Bronchial epithelial cell (primary cell): ENCODE measurements around the gene JMJD1C. TPM values are rescaled to one million over a fixed set of nuclear protein-coding genes. Genes with fewer than 3 reads are reported as not detected.
A peak's percentile ranks its signal among the peaks of the same experiment; 100 is the strongest.

Experiments
- DNase-seq: peaks from one replicate; pipeline ENCODE4 v3.0.0-alpha.2; 2010; ENCODE audit warnings: low read depth
- FAIRE-seq: peaks from 2 replicates; lab custom pipeline; 2011; peaks lifted over from hg19 to GRCh38; lab: Jason Lieb, UNC
- H3K27me3 ChIP-seq: 2 replicates; pipeline ENCODE4 v1.5.1; 2011; ENCODE audit warnings: low read length; ENCODE audit not compliant: control insufficient read depth, insufficient read depth
- H3K36me3 ChIP-seq: 2 replicates; pipeline ENCODE4 v1.5.1; 2011; ENCODE audit warnings: low read length; ENCODE audit not compliant: control insufficient read depth, insufficient read depth
- H3K4me3 ChIP-seq: 2 replicates; pipeline ENCODE4 v1.5.1; 2011; ENCODE audit warnings: mild to moderate bottlenecking, low read depth, low read length, control low read depth
- CTCF ChIP-seq: IDR thresholded peaks from 2 replicates; pipeline ENCODE4 v1.5.1; 2011; ENCODE audit warnings: mild to moderate bottlenecking, moderate library complexity, low read length, control low read depth, inconsistent platforms; ENCODE audit not compliant: insufficient read depth, severe bottlenecking
- total RNA-seq: library from RNA; depleted of rRNA; stranded (reverse); fragments of >200 nt; gene quantifications from 2 replicates; pipeline ENCODE4 v1.2.1, GENCODE V29; 2014

The JMJD1C gene
- total RNA-seq, 1 donor from 2014 or later: 72.1 TPM

DNA sequence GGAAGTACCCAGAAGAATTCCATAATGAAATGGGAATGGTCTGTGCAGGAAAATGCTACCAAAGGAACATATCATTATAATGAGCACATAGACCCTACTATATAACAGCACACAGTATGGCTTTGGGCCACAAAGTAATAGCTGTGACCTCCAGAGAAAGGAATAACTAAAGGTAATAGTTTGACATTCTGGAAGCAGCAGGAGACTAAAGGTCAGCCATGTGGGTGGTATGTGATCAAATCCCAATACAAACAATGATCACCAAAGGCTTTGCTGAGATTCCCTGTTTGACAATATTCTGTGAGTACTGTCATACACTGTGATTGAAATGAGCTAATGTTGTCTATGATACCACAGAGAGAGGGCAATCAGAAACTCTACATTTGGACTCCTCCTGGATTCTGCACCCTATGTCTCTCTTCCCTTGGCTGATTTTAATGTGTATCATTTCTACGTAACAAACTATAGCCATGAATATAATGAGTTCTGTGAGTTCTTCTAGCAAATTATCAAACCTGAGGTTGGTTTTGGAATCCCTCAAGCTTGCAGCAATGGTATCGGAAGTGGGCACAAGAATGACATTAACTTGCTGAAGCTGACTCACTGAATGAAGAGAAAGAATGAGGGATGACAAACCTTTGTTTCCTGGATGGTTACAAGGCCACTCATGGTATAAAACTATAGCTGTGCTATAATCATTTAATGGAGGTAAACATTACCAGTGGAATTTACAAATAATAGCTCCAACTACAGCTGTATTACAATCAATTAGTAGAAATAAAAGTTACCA lies 99.6 kb downstream of the JMJD1C start:
- Histone ChIP-seq H3K27me3 (no peaks in the 10 kb centered on the region), H3K4me3 (no peak overlapping the region), H3K36me3 (no peaks in the 10 kb centered on the region)
- TF ChIP-seq CTCF: no peak
- FAIRE-seq (no peak), DNase-seq (peak; percentile 13)

- no peak for TF ChIP-seq CTCF
- FAIRE-seq (no peak), DNase-seq (no peak)
- H3K27me3 ChIP-seq: no peaks in the 10 kb centered on the region
- H3K4me3 ChIP-seq: no peak overlapping the region
- no peaks in the 10 kb centered on the region for H3K36me3 ChIP-seq
These were observed 100.9 kb downstream of the JMJD1C start for GRCh38 chr10:63364918-63365317.

GRCh38 chr10:63363951-63364350 lies 101.8 kb downstream of the JMJD1C start:
- DNase-seq: no peak
- no peak for TF ChIP-seq CTCF
- no peaks in the 10 kb centered on the region for H3K36me3 ChIP-seq
- no peak overlapping the region for H3K4me3 ChIP-seq
- FAIRE-seq: no peak
- H3K27me3 ChIP-seq: no peaks in the 10 kb centered on the region

- Histone ChIP-seq H3K36me3 (no peaks in the 10 kb centered on the region), H3K27me3 (no peaks in the 10 kb centered on the region), H3K4me3 (no peak overlapping the region)
- FAIRE-seq (no peak), DNase-seq (no peak)
- TF ChIP-seq CTCF: no peak
These were observed 110.1 kb downstream of the JMJD1C start for GRCh38 chr10:63355682-63356081.

DNA sequence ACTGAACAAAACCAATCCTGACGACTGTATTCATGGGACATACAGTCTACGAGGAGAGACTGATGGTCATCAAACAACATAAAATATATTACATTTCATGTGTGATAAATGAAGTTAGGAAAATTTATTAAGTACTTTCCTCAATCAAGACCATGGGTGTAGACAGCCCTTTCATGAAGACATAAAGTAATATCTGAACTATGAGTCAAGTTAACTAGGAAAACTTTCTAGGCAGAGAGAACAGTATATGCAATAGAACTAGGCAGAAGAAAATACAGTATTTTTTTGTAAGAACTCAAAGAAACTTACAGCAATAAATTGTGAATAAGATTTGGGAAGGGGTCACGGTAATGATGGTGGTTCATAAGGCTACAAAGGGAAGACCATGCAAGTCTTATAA lies 112.8 kb downstream of the JMJD1C start:
- no peaks in the 10 kb centered on the region for H3K36me3 ChIP-seq
- FAIRE-seq: no peak
- no peaks in the 10 kb centered on the region for H3K27me3 ChIP-seq
- TF ChIP-seq CTCF: no peak
- DNase-seq: no peak
- no peak overlapping the region for H3K4me3 ChIP-seq
